HG02588 (cell line): Measurements from ENCODE around the gene DDHD1.

ENCODE experiments used
- ATAC-seq: cut with Tn5 transposase; IDR thresholded peaks from one replicate; pipeline ENCODE4 v1.9.1; 2021; ENCODE audit warnings: mild to moderate bottlenecking, moderate library complexity; ENCODE audit not compliant: unreplicated experiment

Gene DDHD1

DNA sequence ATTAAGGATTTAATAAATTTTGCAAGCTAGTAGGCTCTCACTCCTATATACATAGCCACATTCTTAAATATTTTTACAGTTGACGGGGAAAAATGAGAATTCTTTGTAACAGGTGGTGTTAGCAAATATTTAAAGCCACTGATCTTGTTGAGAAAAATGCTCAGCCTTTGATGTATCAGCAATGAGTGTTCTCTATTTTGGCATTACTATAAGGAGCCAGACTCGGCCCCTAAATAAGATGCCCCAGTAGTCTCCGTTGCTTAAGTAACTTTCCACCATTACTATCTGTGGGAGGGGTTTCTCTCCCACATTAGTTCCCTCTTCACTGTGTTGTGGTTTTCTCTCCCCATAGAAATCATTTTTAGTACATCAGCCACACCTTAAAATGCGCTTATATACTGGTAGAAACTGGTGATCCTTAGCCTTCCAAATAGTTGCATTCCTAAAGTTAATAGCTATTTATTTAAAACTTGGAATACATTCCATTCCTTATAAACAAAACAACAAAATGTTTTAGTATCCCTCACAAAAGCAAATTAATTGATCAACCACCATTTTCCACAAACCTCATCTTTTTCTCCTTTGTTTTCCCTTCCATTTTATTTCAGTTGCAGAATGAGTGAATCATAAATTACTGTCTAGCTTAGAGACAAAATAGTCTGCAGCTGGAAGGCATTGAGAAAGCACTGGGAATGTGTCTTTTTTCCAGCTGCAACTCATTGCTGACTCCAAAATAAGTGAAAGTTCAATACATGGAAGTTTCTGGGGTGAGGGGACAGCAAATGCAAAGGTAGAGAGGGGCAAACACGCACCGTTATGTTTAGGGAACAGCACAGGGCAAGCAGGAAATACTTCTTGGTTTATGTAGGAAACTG lies 117.5 kb downstream of the DDHD1 start:
- no peak for ATAC-seq

GRCh38 chr14:53034688-53035230 lies 118.4 kb downstream of the DDHD1 start:
- ATAC-seq: no peak

GRCh38 chr14:53034036-53034435 lies 119.1 kb downstream of the DDHD1 start:
- no peak for ATAC-seq

- ATAC-seq: no peak
These were observed 120.2 kb downstream of the DDHD1 start for GRCh38 chr14:53032838-53033390.

GRCh38 chr14:53032161-53032803 lies 120.8 kb downstream of the DDHD1 start:
- ATAC-seq: no peak

DNA sequence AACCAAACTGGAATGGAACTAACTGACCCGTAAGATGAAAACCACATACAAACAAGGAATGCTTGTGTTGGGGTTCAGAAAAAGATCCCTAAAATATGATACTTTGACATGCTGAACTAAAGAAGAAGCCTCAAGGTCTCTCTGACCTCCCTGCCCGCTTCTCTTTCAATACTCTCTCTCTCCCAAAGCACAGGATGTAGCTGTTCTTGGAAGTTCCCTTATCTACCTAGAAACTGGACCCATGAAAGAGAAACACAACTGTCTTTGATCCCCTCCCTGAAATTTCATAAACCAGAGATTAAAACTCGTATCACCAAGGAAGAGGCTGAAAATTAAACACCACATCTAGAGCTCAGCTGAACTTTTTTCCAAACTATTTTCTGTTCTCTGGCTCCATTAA lies 125.6 kb downstream of the DDHD1 start:
- no peak for ATAC-seq

DNA sequence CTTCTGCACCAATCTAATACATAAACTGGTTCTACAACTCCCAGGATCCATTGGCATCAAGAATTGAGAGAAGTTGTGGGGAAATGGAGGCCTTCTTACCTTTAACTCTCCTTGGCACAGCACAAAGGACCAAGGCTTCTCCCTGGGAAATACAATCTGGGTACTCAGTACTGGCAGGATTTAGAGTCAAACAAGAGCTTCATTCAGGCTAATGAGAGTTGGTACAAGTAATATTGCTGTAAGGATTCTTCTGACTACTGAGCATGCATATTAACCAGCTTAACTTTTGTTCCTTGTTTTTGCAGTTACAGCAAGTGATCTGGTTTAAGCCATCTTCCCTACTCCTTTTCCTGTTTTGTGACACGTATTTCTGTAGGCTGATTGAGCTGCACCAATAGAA lies 126.1 kb downstream of the DDHD1 start:
- ATAC-seq: no peak

GRCh38 chr14:53023325-53023724 lies 129.8 kb downstream of the DDHD1 start:
- no peak for ATAC-seq

DNA sequence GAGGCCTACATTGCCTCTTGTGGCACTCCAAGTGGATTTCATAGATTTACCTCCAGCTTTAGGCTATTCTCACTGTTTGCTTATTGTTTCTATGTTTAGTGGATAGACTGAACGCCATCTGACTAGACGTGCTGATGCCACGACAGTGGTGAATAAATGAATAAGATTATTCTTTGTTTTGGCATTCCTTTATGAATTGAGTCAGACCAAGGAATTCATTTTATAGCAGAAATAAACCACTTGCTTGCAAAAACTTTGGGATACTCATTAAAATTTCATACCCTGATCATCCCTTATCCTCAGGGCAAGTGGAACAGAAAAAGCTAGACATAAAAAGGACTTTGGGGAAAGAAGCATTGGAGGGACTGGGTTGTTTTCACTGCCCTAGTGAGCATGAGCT lies 130.5 kb downstream of the DDHD1 start:
- no peak for ATAC-seq

DNA sequence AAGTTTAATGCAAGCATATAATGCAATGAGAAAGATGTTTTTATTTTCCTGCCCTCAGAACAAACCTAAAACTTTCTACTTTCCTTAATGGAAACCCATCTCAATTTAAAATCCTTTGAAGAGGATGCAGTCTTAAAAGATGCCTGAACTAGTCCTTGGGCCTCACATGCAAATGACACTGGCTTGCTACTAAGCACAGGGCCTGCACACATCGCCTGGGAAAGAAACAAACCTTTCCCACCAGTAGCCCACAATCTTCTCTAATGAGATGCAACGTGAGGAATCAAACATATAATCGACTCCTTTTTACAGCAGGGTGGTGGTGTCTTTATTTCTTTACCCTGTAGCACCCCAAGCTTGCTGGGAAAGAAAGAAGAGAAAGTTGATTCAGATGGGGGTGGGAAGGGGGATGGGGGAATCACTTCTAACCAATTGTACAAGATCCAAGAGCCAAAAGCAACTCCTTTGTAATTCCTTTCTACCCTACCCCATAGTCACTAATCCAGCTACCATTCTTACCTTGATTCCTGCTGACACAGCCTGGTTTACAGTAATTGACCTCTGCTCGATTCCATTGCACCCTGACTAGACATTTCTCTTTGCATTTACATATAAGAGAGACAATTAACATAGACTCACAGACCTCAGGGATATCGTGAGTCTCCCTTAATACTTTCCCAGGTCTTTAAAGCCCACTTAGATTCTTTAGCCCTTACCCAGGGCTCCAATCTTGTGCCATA lies 132.8 kb downstream of the DDHD1 start:
- ATAC-seq: no peak

GRCh38 chr14:53019406-53019805 lies 133.7 kb downstream of the DDHD1 start:
- no peak for ATAC-seq

GRCh38 chr14:53017837-53018236 lies 135.3 kb downstream of the DDHD1 start:
- ATAC-seq: no peak

DNA sequence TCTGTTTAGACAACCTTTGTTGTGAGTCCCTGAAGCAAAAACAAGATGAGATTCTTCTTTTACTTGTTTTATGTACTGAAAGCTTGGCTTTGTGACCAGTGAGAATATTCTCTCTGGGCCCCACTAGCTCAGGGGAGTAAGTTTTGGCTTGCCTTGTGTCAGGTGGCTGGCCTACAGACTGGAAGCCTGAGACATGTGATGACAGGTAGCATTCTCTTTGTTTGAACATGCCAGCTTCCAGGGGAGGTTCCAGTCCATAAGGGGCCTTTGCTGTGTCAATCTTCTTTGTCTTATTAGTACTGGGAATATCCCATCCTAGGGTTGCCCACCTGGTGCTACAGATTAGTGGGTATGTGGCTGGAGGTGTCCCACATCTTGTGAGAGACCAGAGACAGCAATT lies 136.2 kb downstream of the DDHD1 start:
- ATAC-seq: no peak

DNA sequence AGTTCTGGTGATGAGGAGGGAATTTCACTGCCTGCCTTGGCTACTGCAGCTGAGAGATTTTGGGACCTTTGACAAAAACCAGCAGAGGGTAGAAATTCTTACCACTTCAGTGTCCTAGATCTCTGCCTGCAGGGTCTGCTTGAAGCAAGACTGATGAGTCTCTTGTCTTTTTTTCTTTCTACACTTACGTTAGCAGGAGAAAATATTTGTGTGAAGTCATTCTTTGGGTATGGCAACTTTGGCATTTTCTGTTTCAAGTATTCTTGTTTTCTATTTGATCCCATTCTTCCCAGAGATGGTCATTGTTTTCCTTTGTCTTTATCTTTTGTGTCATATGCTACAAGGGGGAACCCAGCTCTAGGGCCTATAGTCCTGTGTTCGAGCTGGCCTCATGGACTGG lies 136.6 kb downstream of the DDHD1 start:
- no peak for ATAC-seq

DNA sequence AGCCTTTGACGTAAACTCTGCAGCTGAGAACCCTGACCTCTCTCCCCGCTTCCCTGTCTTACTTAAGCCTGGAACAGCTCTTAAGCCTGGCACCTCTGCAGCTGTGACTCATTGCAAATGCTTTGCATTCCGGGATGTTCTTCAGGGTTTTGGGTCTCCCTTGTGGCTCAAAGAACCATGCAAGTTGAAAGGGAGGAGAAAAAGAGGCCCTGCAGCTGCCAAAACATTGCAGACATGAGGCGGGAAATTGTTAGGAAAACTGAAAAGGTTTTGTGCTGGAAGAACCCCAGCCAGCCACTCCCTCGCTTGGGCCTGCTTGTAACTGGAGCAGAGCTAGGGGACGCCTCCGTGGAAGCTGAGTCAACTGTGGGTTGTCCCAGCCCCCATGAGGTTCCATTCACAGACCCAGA lies 142.1 kb downstream of the DDHD1 start:
- ATAC-seq: no peak

DNA sequence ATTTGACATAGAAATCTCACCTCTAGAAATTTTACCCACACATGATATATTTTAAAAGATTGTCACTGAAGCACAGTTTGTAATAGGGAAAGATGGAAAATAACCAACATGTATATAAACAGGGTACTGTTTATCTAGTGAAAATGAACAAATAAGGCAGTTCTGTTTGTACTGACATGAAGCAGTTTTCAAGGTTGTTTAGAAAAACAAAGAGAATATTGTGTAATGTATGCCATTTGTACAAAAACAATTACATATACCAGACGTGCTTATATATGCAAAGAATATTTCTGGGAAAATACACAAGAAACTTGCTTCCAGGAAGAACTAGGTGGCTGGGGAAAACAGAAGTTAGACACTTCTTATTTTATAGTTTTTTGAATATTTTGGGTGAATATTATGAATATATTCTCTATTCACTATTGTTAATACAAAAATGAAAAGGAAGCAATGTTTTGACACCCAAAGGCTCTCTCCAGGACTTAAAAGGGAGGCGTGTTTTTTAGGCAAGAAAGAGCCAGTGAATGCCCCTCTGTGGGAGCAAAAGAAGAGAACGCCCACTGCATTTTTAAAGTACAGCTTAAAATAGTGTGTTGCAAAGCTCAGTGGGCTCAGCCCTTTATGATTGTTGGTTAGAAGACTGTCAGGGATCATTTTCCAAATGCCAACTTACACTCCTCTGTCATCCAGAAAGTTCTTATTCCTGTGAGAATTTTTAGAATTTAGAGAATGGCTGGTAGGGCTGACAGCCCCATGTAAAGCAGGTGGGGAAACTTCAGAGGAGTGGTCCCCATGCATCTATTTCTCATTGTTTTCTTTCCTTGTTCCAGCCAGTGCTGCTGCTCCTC lies 142.7 kb downstream of the DDHD1 start:
- no peak for ATAC-seq

DNA sequence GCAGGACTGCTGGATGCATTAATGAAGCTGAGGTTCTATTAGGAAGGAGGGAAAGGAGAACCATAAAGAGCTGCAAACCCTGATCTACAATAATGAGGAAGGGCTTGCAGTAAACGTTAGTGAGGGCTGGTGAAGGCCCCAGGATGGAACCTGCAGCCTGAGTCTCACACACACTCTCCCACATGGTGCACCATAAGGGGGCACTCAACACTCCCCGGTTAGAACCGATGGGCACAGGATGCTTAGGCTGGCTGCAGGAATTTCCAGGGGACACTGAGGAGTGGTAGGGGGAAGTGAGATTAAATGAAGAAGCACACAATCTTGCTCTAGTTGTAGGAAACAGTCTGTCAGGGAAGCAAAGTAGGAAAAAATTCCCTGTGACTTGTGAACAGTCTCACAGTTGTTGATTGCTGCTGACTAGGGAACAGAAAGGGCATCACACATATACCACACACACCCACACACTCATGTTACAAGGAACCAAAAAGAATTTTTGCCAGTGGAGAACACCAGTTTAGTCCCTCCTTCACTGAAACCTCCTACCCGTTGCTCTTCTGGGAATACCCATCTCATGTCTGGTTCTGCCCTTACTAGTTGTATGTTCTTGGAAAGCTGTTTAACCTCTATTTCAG lies 146.1 kb downstream of the DDHD1 start:
- ATAC-seq: no peak

DNA sequence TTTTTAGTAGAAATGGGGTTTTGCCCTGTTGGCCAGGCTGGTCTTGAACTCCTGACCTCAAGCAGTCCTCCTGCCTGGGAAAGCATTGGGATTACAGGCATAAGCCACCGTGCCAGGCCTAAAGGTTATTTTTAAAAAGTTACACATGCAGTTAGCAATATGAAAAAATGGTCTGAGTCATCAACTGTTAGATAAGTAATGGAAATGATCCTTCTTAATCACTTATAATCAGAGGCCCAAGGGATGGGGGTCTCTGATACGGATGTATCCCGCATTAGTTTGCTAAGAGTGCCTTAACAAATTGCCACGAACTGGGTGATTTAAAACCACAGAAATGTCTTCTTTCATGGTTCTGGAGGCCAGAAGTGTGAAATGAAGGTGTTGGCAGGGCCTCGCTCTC lies 148.1 kb downstream of the DDHD1 start:
- no peak for ATAC-seq

GRCh38 chr14:53003776-53004175 lies 149.3 kb downstream of the DDHD1 start:
- ATAC-seq: no peak

DNA sequence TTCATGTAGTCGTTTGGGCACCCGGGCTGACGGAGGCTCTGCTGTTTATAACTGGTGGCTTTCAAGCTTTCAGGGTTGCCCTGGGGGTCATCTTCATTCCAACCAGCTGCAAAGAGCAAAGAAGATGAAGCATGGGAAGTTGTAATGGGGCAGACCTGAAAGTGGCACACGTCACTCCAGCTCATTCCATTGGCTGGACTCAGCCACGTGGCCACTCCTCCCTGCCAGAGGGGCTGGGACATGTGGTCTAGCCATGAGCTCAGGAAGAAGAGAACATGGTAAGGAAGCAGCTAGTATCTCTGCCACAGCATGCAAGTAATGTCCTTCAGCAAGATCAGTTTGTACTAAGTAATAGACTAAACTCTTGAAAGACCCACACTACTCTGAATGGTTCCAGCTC lies 150.5 kb downstream of the DDHD1 start:
- no peak for ATAC-seq
